Pericardium fibroblast (primary cell): Measurements from ENCODE around the gene DDR2. TPM values are rescaled to one million over a fixed set of nuclear protein-coding genes. Genes with fewer than 3 reads are reported as not detected.

Source experiments
- total RNA-seq: library from RNA; depleted of rRNA; stranded (reverse); fragments of >200 nt; gene quantifications from 2 replicates; pipeline ENCODE4 v1.2.3, GENCODE V29; 2015

DDR2 gene
- total RNA-seq: 94.6 and 158 TPM in 2 replicates

GRCh38 chr1:162632217-162632666 lies at the start of gene DDR2:
DDR2 (plus strand) TSS chr1:162632464; CDS start chr1:162719064, 86,600 bp downstream.

GRCh38 chr1:162790303-162790984 lies 158.2 kb downstream of the DDR2 start, which contains the start of gene HSD17B7:
HSD17B7 (plus strand) TSS chr1:162790702; CDS start chr1:162790801, 99 bp downstream.

Other genes with a start within 250 kb of the DDR2 start
- gene SH2D1B, start 220.3 kb upstream of the DDR2 start, total RNA-seq: not detected in 2 replicates
- gene UHMK1, start 134.6 kb upstream of the DDR2 start, total RNA-seq: 24.1 and 25.0 TPM in 2 replicates
- 54.1 and 56.1 TPM in 2 replicates for gene UAP1, start 70.7 kb upstream of the DDR2 start, total RNA-seq
- 8.2 and 16.6 TPM in 2 replicates for gene HSD17B7, start 158.2 kb downstream of the DDR2 start, total RNA-seq
- gene CCDC190, start 228.7 kb downstream of the DDR2 start, total RNA-seq: 2.4 and 5.5 TPM in 2 replicates